Upper lobe of right lung (tissue), 1 donor: Measurements from ENCODE around the gene MPL. TPM values are rescaled to one million over a fixed set of nuclear protein-coding genes. Genes with fewer than 3 reads are reported as not detected.
"Not testable (repeated sequence)": the region's sequence is repeated elsewhere in the genome, so short reads cannot be mapped to it uniquely, and the experiment has no call there.

Source experiments
- ATAC-seq: fragments of 200-7000 bp; cut with Tn5 transposase; one replicate; pipeline ENCODE4 v1.9.1; 2020; ENCODE audit warnings: mild to moderate bottlenecking, moderate library complexity
- DNase-seq: peaks from one replicate; pipeline ENCODE4 v3.0.0-alpha.2; 2020
- H3K27ac ChIP-seq: fragments of 200-600 bp; one replicate; pipeline ENCODE4 v1.8.0; 2022
- H3K27me3 ChIP-seq: fragments of 200-600 bp; one replicate; pipeline ENCODE4 v1.8.0; 2022; ENCODE audit warnings: mild to moderate bottlenecking
- H3K36me3 ChIP-seq: fragments of 200-600 bp; one replicate; pipeline ENCODE4 v1.8.0; 2022
- H3K4me1 ChIP-seq: fragments of 200-600 bp; one replicate; pipeline ENCODE4 v1.8.0; 2022
- H3K4me3 ChIP-seq: fragments of 200-600 bp; one replicate; pipeline ENCODE4 v1.8.0; 2022; ENCODE audit warnings: mild to moderate bottlenecking
- H3K9me3 ChIP-seq: fragments of 200-600 bp; one replicate; pipeline ENCODE4 v1.8.0; 2022
- intact Hi-C: fragments of 100-400 bp; cut with DNase I; formaldehyde crosslinking; loops from one replicate; pipeline ENCODE4 v1.11.0; 2022
- total RNA-seq: library from RNA; stranded (reverse); fragmentation: NEBNext Ultra II Directional; extraction: Animal tissue kit (Norgen Biotek cat#: 25700); gene quantifications from one replicate; pipeline ENCODE4 v1.2.1, GENCODE V29; 2021
- TF ChIP-seq, protein P1 (sequence below): fragments of 200-600 bp; IDR thresholded peaks from one replicate; pipeline ENCODE4 v1.8.0; 2022; ENCODE audit warnings: antibody characterized with exemption
- donor health status: DM: no; HTN: yes; CAD: no; lungs with severe emphysema.

The MPL gene
- total RNA-seq, 1 donor from 2014 or later = 0.61 TPM

DNA sequence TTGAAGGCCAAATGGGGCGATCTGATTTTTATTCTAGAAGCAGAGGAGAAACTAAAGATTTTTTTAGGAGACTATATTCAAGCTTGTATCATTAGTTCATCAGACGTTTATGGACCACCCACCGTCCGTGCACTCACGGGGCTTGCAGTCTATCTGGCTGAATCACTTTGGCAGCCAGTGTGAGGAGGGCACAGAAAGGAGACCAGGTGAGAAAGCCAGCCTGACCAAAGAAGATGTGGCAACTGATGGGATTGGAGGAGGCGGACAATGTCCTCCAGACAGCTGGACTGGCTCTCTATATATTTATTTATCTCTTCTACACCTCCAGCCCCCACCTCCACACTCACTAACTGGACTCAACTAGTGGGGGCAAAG lies 31.0 kb downstream of the MPL start:
- peak overlapping the region; percentile 83 for H3K4me3 ChIP-seq
- peaks cover 19% of the 10 kb centered on the region for H3K36me3 ChIP-seq
- H3K4me1 ChIP-seq = peaks cover 24% of the 10 kb centered on the region
- peak overlapping the region; percentile 96 for H3K27ac ChIP-seq
- DNase-seq (no peak), ATAC-seq (no peak)
- intact Hi-C loops = no loop called here
- TF ChIP-seq, protein P1, sequence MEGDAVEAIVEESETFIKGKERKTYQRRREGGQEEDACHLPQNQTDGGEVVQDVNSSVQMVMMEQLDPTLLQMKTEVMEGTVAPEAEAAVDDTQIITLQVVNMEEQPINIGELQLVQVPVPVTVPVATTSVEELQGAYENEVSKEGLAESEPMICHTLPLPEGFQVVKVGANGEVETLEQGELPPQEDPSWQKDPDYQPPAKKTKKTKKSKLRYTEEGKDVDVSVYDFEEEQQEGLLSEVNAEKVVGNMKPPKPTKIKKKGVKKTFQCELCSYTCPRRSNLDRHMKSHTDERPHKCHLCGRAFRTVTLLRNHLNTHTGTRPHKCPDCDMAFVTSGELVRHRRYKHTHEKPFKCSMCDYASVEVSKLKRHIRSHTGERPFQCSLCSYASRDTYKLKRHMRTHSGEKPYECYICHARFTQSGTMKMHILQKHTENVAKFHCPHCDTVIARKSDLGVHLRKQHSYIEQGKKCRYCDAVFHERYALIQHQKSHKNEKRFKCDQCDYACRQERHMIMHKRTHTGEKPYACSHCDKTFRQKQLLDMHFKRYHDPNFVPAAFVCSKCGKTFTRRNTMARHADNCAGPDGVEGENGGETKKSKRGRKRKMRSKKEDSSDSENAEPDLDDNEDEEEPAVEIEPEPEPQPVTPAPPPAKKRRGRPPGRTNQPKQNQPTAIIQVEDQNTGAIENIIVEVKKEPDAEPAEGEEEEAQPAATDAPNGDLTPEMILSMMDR = no peak
- H3K9me3 ChIP-seq = no peaks in the 10 kb centered on the region
- H3K27me3 ChIP-seq = no peaks in the 10 kb centered on the region

- intact Hi-C loops, H3K27ac ChIP-seq, H3K4me3 ChIP-seq, DNase-seq, H3K36me3 ChIP-seq, H3K9me3 ChIP-seq, H3K27me3 ChIP-seq, ATAC-seq: not testable (repeated sequence)
- peaks cover 24% of the 10 kb centered on the region for H3K4me1 ChIP-seq
Measured at GRCh38 chr1:43369779-43370178, 32.2 kb downstream of the MPL start.

DNA sequence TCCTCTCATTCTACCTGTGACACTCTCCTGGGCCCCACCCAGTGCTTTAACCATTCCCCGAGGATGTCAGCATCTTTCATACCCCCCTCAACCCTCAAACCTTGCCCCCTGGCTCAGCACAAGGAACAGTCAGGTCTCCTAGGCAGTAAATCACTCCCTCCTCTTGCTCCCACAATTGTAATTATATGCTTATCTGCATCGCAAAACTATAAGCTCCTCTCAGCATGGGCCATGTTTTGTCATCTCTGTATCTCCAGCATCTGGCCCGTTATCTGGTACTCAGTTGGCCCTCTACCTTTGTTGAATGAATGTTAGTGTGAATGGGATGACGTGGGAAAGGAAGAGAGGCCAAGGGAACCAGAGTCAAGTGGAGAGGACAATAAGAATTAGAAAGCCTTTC lies 32.9 kb downstream of the MPL start:
- ATAC-seq = no peak
- TF ChIP-seq, protein P1 = no peak
- no peak for DNase-seq
- intact Hi-C loops = no loop called here
- no peaks in the 10 kb centered on the region for H3K9me3 ChIP-seq
- H3K36me3 ChIP-seq = no peaks in the 10 kb centered on the region
- H3K27me3 ChIP-seq = no peaks in the 10 kb centered on the region
- H3K4me3 ChIP-seq = no peak overlapping the region
- H3K4me1 ChIP-seq = peaks cover 23% of the 10 kb centered on the region
- H3K27ac ChIP-seq = no peak overlapping the region

GRCh38 chr1:43372172-43372571 lies 34.6 kb downstream of the MPL start:
- H3K9me3 ChIP-seq = no peaks in the 10 kb centered on the region
- no peak for ATAC-seq
- no peak overlapping the region for H3K27ac ChIP-seq
- DNase-seq = no peak
- H3K4me3 ChIP-seq = no peak overlapping the region
- intact Hi-C loops = no loop called here
- TF ChIP-seq, protein P1 = no peak
- no peaks in the 10 kb centered on the region for H3K36me3 ChIP-seq
- H3K27me3 ChIP-seq = no peaks in the 10 kb centered on the region
- H3K4me1 ChIP-seq = peaks cover 7% of the 10 kb centered on the region

DNA sequence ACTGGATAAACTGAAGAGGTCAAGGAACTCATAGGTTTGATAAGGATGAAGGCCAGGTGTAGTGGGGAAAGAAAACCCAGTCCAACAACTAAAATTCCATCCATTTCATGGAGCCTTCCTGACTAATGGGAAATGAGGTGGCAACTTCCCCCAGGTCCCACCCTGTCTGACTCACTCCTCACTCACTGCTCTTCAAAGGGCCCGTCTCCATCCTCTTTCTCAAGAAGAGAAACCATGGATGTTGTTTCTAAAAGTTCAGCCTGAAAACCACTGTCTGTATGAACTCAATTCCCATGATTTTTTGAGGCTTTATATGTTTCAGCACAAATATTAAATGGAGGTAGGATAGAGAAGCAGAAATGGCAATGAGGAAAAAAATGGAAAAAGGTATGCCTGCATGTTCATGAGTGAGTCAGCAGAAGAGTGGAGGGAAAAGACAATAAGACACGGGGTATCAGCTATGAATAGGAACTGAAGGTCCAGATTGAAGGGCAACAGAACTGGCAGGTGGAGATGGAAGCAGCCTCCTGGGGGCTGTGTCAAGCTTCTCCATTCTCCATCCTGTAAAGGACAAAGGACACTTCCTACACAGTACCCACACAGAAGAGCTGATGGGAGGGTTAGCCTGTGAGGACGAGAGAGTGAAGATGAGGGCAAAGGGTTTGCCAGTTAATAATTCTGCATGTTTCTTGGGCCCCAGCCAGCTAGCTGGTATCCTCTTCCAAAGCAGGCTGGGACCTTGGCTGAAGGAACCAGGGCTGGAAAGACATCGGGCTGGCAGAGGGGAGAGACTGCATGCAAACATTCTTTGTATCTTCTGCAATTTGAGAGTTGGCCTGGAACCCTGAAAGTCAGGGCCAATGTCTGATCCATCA lies 35.7 kb downstream of the MPL start:
- TF ChIP-seq, protein P1 = no peak
- Histone ChIP-seq H3K36me3 (no peaks in the 10 kb centered on the region), H3K4me3 (no peak overlapping the region), H3K9me3 (no peaks in the 10 kb centered on the region), H3K27me3 (no peaks in the 10 kb centered on the region), H3K27ac (no peak overlapping the region), H3K4me1 (peaks cover 7% of the 10 kb centered on the region)
- no peak for DNase-seq
- ATAC-seq = no peak
- intact Hi-C loops = no loop called here

GRCh38 chr1:43376723-43377235 lies 39.2 kb downstream of the MPL start:
- Histone ChIP-seq H3K27me3 (no peaks in the 10 kb centered on the region), H3K36me3 (peaks cover 10% of the 10 kb centered on the region), H3K9me3 (no peaks in the 10 kb centered on the region), H3K4me3 (no peak overlapping the region), H3K4me1 (no peaks in the 10 kb centered on the region), H3K27ac (peak overlapping the region; percentile 26)
- ATAC-seq (peak; percentile 79), DNase-seq (no peak)
- intact Hi-C loops = no loop called here
- TF ChIP-seq, protein P1 = no peak
